Measurements from ENCODE around the gene TUB. TPM values are rescaled to one million over a fixed set of nuclear protein-coding genes. Genes with fewer than 3 reads are reported as not detected.

The TUB gene
- polyA plus RNA-seq, 1 experiment = 11.8 TPM

GRCh38 chr11:8056810-8057463 lies 24.1 kb upstream of the TUB start:
- CTCF ChIA-PET = interaction anchor here (1.1 to 2.0 kb wide), 3 partner anchors 10 to 34 kb away, joined by 4 to 9 read pairs (median 6); no protein-coding TSS in a partner anchor
- H3K27me3 ChIP-seq (ENCODE audit: control insufficient read depth, insufficient read depth, low read length) = no peaks in the 10 kb centered on the region
- H3K36me3 ChIP-seq (ENCODE audit: control insufficient read depth, insufficient read depth, low read length) = no peaks in the 10 kb centered on the region
- POLR2A ChIA-PET = no interaction called here
- peak; percentile 35 for DNase-seq (ENCODE audit: low read depth)
- TF ChIP-seq CTCF (IDR thresholded peaks at IDR 0.05; ENCODE audit: insufficient read depth, low read depth, low read length) = no peak
- no peak overlapping the region for H3K4me3 ChIP-seq (ENCODE audit: low read depth, low read length)

GRCh38 chr11:8058216-8058615 lies 22.8 kb upstream of the TUB start:
- Histone ChIP-seq H3K36me3 (ENCODE audit: control insufficient read depth, insufficient read depth, low read length) (no peaks in the 10 kb centered on the region), H3K4me3 (ENCODE audit: low read depth, low read length) (no peak overlapping the region), H3K27me3 (ENCODE audit: control insufficient read depth, insufficient read depth, low read length) (no peaks in the 10 kb centered on the region)
- ChIA-PET POLR2A (no interaction called here), CTCF (interaction anchor here (1.5 kb wide), 1 partner anchor 9 kb away, joined by 3 read pairs; no protein-coding TSS in a partner anchor)
- no peak for DNase-seq (ENCODE audit: low read depth)
- TF ChIP-seq CTCF (IDR thresholded peaks at IDR 0.05; ENCODE audit: insufficient read depth, low read depth, low read length) = no peak

GRCh38 chr11:8059030-8059429 lies 22.0 kb upstream of the TUB start:
- DNase-seq (ENCODE audit: low read depth) = no peak
- TF ChIP-seq CTCF (IDR thresholded peaks at IDR 0.05; ENCODE audit: insufficient read depth, low read depth, low read length) = no peak
- Histone ChIP-seq H3K27me3 (ENCODE audit: control insufficient read depth, insufficient read depth, low read length) (no peaks in the 10 kb centered on the region), H3K36me3 (ENCODE audit: control insufficient read depth, insufficient read depth, low read length) (no peaks in the 10 kb centered on the region), H3K4me3 (ENCODE audit: low read depth, low read length) (no peak overlapping the region)
- ChIA-PET POLR2A (no interaction called here), CTCF (interaction anchor here (1.5 to 1.8 kb wide), 3 partner anchors 10 to 27 kb away, joined by 3 to 9 read pairs (median 5); no protein-coding TSS in a partner anchor)

GRCh38 chr11:8059571-8060011 lies 21.4 kb upstream of the TUB start:
- DNase-seq (ENCODE audit: low read depth) = no peak
- no peak for TF ChIP-seq CTCF (IDR thresholded peaks at IDR 0.05; ENCODE audit: insufficient read depth, low read depth, low read length)
- no peak overlapping the region for H3K4me3 ChIP-seq (ENCODE audit: low read depth, low read length)
- H3K36me3 ChIP-seq (ENCODE audit: control insufficient read depth, insufficient read depth, low read length) = no peaks in the 10 kb centered on the region
- ChIA-PET POLR2A (no interaction called here), CTCF (interaction anchor here (1.5 to 1.8 kb wide), 3 partner anchors 10 to 27 kb away, joined by 3 to 9 read pairs (median 5); no protein-coding TSS in a partner anchor)
- no peaks in the 10 kb centered on the region for H3K27me3 ChIP-seq (ENCODE audit: control insufficient read depth, insufficient read depth, low read length)

GRCh38 chr11:8060146-8060719 lies 20.8 kb upstream of the TUB start:
- no peak for DNase-seq (ENCODE audit: low read depth)
- ChIA-PET CTCF (interaction anchor here (1.1 to 1.8 kb wide), 4 partner anchors 26 to 39 kb away, joined by 5 to 9 read pairs (median 5); no protein-coding TSS in a partner anchor), POLR2A (no interaction called here)
- Histone ChIP-seq H3K36me3 (ENCODE audit: control insufficient read depth, insufficient read depth, low read length) (no peaks in the 10 kb centered on the region), H3K4me3 (ENCODE audit: low read depth, low read length) (no peak overlapping the region), H3K27me3 (ENCODE audit: control insufficient read depth, insufficient read depth, low read length) (no peaks in the 10 kb centered on the region)
- TF ChIP-seq CTCF (IDR thresholded peaks at IDR 0.05; ENCODE audit: insufficient read depth, low read depth, low read length) = no peak

Measured in BJ (cell line).